GM21717 (cell line): Measurements from ENCODE around the gene NDNF.

Source experiments
- ATAC-seq: cut with Tn5 transposase; IDR thresholded peaks from one replicate; pipeline ENCODE4 v1.9.1; 2021; ENCODE audit warnings: mild to moderate bottlenecking, moderate library complexity; ENCODE audit not compliant: unreplicated experiment

Gene NDNF

GRCh38 chr4:121018543-121018942 lies 53.8 kb downstream of the NDNF start:
- no peak for ATAC-seq

- ATAC-seq = no peak
These were observed 55.7 kb downstream of the NDNF start for GRCh38 chr4:121016611-121017010.

- no peak for ATAC-seq
These were observed 56.9 kb downstream of the NDNF start for GRCh38 chr4:121015421-121015820.

- no peak for ATAC-seq
These were observed 57.8 kb downstream of the NDNF start for GRCh38 chr4:121014544-121014943.

GRCh38 chr4:121011780-121012340 lies 60.5 kb downstream of the NDNF start:
- ATAC-seq = no peak

GRCh38 chr4:121011138-121011537 lies 61.2 kb downstream of the NDNF start:
- no peak for ATAC-seq

- ATAC-seq = no peak
These were observed 62.5 kb downstream of the NDNF start for GRCh38 chr4:121009578-121010478.

- ATAC-seq = no peak
These were observed 64.7 kb downstream of the NDNF start for GRCh38 chr4:121007660-121008059.

GRCh38 chr4:121003863-121004262 lies 68.5 kb downstream of the NDNF start:
- ATAC-seq = no peak

- no peak for ATAC-seq
These were observed 76.9 kb downstream of the NDNF start for GRCh38 chr4:120995266-120996010.

- no peak for ATAC-seq
These were observed 77.8 kb downstream of the NDNF start for GRCh38 chr4:120994521-120994920.

- no peak for ATAC-seq
These were observed 80.5 kb downstream of the NDNF start for GRCh38 chr4:120991885-120992284.

- ATAC-seq = no peak
These were observed 82.1 kb downstream of the NDNF start for GRCh38 chr4:120990246-120990645.
